Endothelial cell of umbilical vein (primary cell): Measurements from ENCODE around the gene MSH4. TPM values are rescaled to one million over a fixed set of nuclear protein-coding genes. Genes with fewer than 3 reads are reported as not detected.

Experiments
- BruUV-seq: library from RNA; stranded (reverse); fragments of 400-500 nt; replicated peaks from 2 replicates; lab custom pipeline; 2021; lab: Mats Ljungman, UMichigan
- CTCF ChIA-PET: fragments of 300-600, 350-600 bp; sonication (Branson Sonifier 250); formaldehyde crosslinking; loops from one replicate; lab custom pipeline; 2021; ENCODE audit warnings: antibody characterized with exemption, inconsistent platforms; lab: Charles Lee
- POLR2A ChIA-PET: fragments of 300-600, 350-600 bp; sonication (Branson Sonifier 250); formaldehyde crosslinking; loops from one replicate; lab custom pipeline; 2021; ENCODE audit warnings: antibody characterized with exemption, inconsistent platforms; lab: Charles Lee
- DNase-seq: peaks from one replicate; pipeline ENCODE4 v3.0.0-alpha.2; 2011; ENCODE audit warnings: low read depth, low spot score
- FAIRE-seq: peaks from 2 replicates; lab custom pipeline; 2011; peaks lifted over from hg19 to GRCh38; lab: Jason Lieb, UNC
- H2AFZ ChIP-seq: 2 replicates; pipeline ENCODE4 v1.6.0; 2012; ENCODE audit warnings: low read depth, low read length, control low read depth, inconsistent platforms
- H3K27ac ChIP-seq: 2 replicates; pipeline ENCODE4 v1.5.1; 2011; ENCODE audit warnings: low read depth, mild to moderate bottlenecking, control low read depth, low read length, moderate library complexity; ENCODE audit not compliant: insufficient read depth
- H3K27me3 ChIP-seq, 2 experiments: 2 replicates each; pipeline versions ENCODE4 v1.6.0 to v1.6.1; 2011; ENCODE audit warnings: low read length in 2 of 2, mixed read lengths in 1 of 2; ENCODE audit not compliant: control insufficient read depth in 2 of 2, insufficient read depth in 2 of 2
- H3K36me3 ChIP-seq, 2 experiments: 2 replicates in 1 of 2; 3 replicates in 1 of 2; pipeline ENCODE4 v1.5.1; 2011; ENCODE audit warnings: low read length in 2 of 2, mild to moderate bottlenecking in 1 of 2, moderate library complexity in 1 of 2; ENCODE audit not compliant: control insufficient read depth in 2 of 2, insufficient read depth in 2 of 2; ENCODE audit errors: extremely low read depth in 1 of 2
- H3K4me1 ChIP-seq: 3 replicates; pipeline ENCODE4 v1.5.1; 2011; ENCODE audit warnings: mild to moderate bottlenecking, low read length; ENCODE audit not compliant: control insufficient read depth, insufficient read depth; ENCODE audit errors: extremely low read depth
- H3K4me2 ChIP-seq: 2 replicates; pipeline ENCODE4 v1.6.1; 2011; ENCODE audit warnings: low read length, control low read depth, mixed read lengths; ENCODE audit not compliant: insufficient read depth
- H3K4me3 ChIP-seq, 3 experiments: fragments of 200-600 bp in 1 of 3; sonication (generic), shearing (Covaris generic) in 1 of 3; replicated peaks in 1 of 3; 2 replicates each; pipeline ENCODE4 v1.5.1; 2011 to 2016; ENCODE audit warnings: control low read depth in 3 of 3, low read length in 3 of 3, mild to moderate bottlenecking in 2 of 3, inconsistent platforms in 1 of 3, low read depth in 1 of 3, moderate library complexity in 1 of 3; ENCODE audit not compliant: insufficient read depth in 1 of 3
- H3K79me2 ChIP-seq: 2 replicates; pipeline ENCODE4 v1.6.0; 2012; ENCODE audit warnings: low read length, inconsistent platforms; ENCODE audit not compliant: control insufficient read depth, insufficient read depth
- H3K9ac ChIP-seq: replicated peaks from 2 replicates; pipeline ENCODE3; 2011; ENCODE audit warnings: low read length, control low read depth; ENCODE audit not compliant: insufficient read depth; ENCODE audit errors: extremely low read depth
- H3K9me1 ChIP-seq: replicated peaks from 3 replicates; pipeline ENCODE4 v1.6.0; 2011; ENCODE audit warnings: mild to moderate bottlenecking, low read length; ENCODE audit not compliant: control insufficient read depth, insufficient read depth; ENCODE audit errors: extremely low read depth
- H3K9me3 ChIP-seq: replicated peaks from 2 replicates; pipeline ENCODE4 v1.5.1; 2012; ENCODE audit warnings: low read length, inconsistent platforms; ENCODE audit not compliant: control insufficient read depth, insufficient read depth
- H4K20me1 ChIP-seq: replicated peaks from 2 replicates; pipeline ENCODE3; 2011; ENCODE audit warnings: mild to moderate bottlenecking, low read length; ENCODE audit not compliant: control insufficient read depth, insufficient read depth; ENCODE audit errors: extremely low read depth
- EZH2 ChIP-seq: IDR thresholded peaks from 2 replicates; pipeline ENCODE4 v1.6.1; 2012; ENCODE audit warnings: borderline replicate concordance, low read depth, mild to moderate bottlenecking, moderate library complexity, low read length, inconsistent platforms; ENCODE audit not compliant: severe bottlenecking
- FOS ChIP-seq: IDR thresholded peaks from 2 replicates; pipeline ENCODE4 v1.6.1; 2011; ENCODE audit warnings: mild to moderate bottlenecking, low read length, moderate library complexity, borderline replicate concordance; ENCODE audit not compliant: insufficient read depth
- GATA2 ChIP-seq: IDR thresholded peaks from 2 replicates; pipeline ENCODE4 v1.7.0; 2011; ENCODE audit warnings: low read depth, mild to moderate bottlenecking, moderate library complexity, mixed read lengths, low read length; ENCODE audit not compliant: insufficient read length, insufficient read depth
- JUN ChIP-seq: IDR thresholded peaks from 2 replicates; pipeline ENCODE4 v1.6.1; 2011; ENCODE audit warnings: borderline replicate concordance, low read depth; ENCODE audit not compliant: insufficient read length, insufficient read depth
- MYC ChIP-seq: IDR thresholded peaks from one replicate; pipeline ENCODE4 v1.6.1; 2011; ENCODE audit warnings: mild to moderate bottlenecking, low read depth, low read length
- POLR2A ChIP-seq: IDR thresholded peaks from 2 replicates; pipeline ENCODE4 v1.6.1; 2012; ENCODE audit warnings: low read depth, mild to moderate bottlenecking, control low read depth, low read length
- POLR2AphosphoS5 ChIP-seq: IDR thresholded peaks from 2 replicates; pipeline ENCODE4 v1.6.1; 2012; ENCODE audit warnings: low read depth, mild to moderate bottlenecking, control low read depth, low read length, moderate library complexity; ENCODE audit not compliant: insufficient read depth
- dilution Hi-C: fragments of 300-500 bp; cut with MboI; formaldehyde crosslinking; loops from one replicate; pipeline ENCODE4 v1.15.0; 2019; ENCODE audit warnings: low sequenced_read_pairs; ENCODE audit not compliant: extremely low pct_ligation_motif_present
- intact Hi-C: fragments of 100-400 bp; cut with micrococcal nuclease; formaldehyde crosslinking; loops from one replicate; pipeline ENCODE4 v1.10.0; 2022
- polyA plus RNA-seq, 4 experiments: library from polyadenylated mRNA; depleted of rRNA in 3 of 4; stranded (reverse) in 3 of 4; unstranded in 1 of 4; fragments of >200 nt; gene quantifications; 2 replicates each; pipeline versions ENCODE4 v1.2.1 to v1.2.3, GENCODE V29; 2011 to 2012; ENCODE audit warnings: missing spikeins in 1 of 4
- total RNA-seq: library from RNA; stranded (reverse); gene quantifications from 2 replicates; pipeline ENCODE4 v1.2.3, GENCODE V29; 2021
- TF ChIP-seq, protein P1 (sequence below), 2 donors: IDR thresholded peaks; 1 replicate in 1 of 2; 2 replicates in 1 of 2; pipeline ENCODE4 v1.5.1; 2011; ENCODE audit warnings: low read length in 2 of 2, mild to moderate bottlenecking in 2 of 2, moderate library complexity in 2 of 2, control low read depth in 1 of 2, inconsistent platforms in 1 of 2, low read depth in 1 of 2; ENCODE audit not compliant: insufficient read depth in 1 of 2; ENCODE audit errors: extremely low read depth in 1 of 2
- TF ChIP-seq, protein P2 (sequence below): IDR thresholded peaks from 2 replicates; pipeline ENCODE4 v1.6.1; 2011; ENCODE audit not compliant: insufficient read depth, insufficient read length

The MSH4 gene
- total and polyA plus RNA-seq, 2 donors (not counting 3 experiments of a cell fraction or from before 2014, with no cell fraction given), result 0.01 to 0.29 TPM

DNA sequence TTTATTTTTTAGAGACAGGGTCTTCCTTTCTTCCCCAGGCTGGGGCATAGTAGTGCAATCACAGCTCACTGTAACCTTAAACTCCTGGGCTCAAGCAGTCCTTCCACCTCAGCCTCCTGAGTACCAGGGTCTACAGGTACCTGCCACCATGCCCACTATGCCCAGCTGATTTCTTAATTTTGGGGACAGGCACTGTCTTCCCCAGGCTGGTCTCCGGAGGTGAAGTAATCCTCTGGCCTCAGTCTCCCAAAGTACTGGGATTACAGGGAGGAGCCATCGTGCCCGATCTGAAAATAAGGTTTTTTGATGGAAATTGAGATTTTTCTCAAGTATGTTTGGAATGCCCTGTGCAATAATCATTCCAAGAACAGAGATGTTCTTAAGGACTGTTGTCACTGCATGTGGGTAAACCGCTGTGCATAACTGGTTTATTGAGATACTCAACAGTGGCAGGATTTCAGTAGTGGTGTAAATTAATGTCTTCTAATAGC, 934 bp upstream of the MSH4 start:
- no peaks in the 10 kb centered on the region for H3K27me3 ChIP-seq
- dilution Hi-C loops (no loop called here), intact Hi-C loops (no loop called here)
- ChIA-PET CTCF (no interaction called here), POLR2A (interaction anchor here (0.7 to 1.6 kb wide), 2 partner anchors 9 to 611 kb away, joined by 4 to 9 read pairs; partner anchors contain the start of gene RABGGTB)
- no peak for FAIRE-seq
- H3K4me2 ChIP-seq, result no peak overlapping the region
- no peak overlapping the region for H3K4me3 ChIP-seq
- H3K36me3 ChIP-seq, result peaks cover 16 to 45% of the 10 kb centered on the region in 2 experiments
- H3K9me1 ChIP-seq, result no peaks in the 10 kb centered on the region
- no peak overlapping the region for H2AFZ ChIP-seq
- peaks cover 19% of the 10 kb centered on the region for H3K79me2 ChIP-seq
- H3K9me3 ChIP-seq, result no peaks in the 10 kb centered on the region
- BruUV-seq, result no TSS peak
- peaks cover 2% of the 10 kb centered on the region for H3K4me1 ChIP-seq
- TF ChIP-seq GATA2 (no peak), EZH2 (no peak), POLR2AphosphoS5 (no peak), POLR2A (no peak), FOS (no peak), JUN (no peak), MYC (no peak)
- TF ChIP-seq, protein P1, sequence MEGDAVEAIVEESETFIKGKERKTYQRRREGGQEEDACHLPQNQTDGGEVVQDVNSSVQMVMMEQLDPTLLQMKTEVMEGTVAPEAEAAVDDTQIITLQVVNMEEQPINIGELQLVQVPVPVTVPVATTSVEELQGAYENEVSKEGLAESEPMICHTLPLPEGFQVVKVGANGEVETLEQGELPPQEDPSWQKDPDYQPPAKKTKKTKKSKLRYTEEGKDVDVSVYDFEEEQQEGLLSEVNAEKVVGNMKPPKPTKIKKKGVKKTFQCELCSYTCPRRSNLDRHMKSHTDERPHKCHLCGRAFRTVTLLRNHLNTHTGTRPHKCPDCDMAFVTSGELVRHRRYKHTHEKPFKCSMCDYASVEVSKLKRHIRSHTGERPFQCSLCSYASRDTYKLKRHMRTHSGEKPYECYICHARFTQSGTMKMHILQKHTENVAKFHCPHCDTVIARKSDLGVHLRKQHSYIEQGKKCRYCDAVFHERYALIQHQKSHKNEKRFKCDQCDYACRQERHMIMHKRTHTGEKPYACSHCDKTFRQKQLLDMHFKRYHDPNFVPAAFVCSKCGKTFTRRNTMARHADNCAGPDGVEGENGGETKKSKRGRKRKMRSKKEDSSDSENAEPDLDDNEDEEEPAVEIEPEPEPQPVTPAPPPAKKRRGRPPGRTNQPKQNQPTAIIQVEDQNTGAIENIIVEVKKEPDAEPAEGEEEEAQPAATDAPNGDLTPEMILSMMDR (IDR thresholded peaks at IDR 0.05; ENCODE audit: extremely low read depth in 1 of 2, insufficient read depth in 1 of 2, low read depth in 1 of 2, low read length in 2 of 2), result no peak
- TF ChIP-seq, protein P2, sequence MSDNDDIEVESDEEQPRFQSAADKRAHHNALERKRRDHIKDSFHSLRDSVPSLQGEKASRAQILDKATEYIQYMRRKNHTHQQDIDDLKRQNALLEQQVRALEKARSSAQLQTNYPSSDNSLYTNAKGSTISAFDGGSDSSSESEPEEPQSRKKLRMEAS, result no peak
- no peak for DNase-seq
- no peak overlapping the region for H3K27ac ChIP-seq
- peaks cover 10% of the 10 kb centered on the region for H4K20me1 ChIP-seq
- no peak overlapping the region for H3K9ac ChIP-seq
